ENCODE measurements around the gene JMJD8. TPM values are rescaled to one million over a fixed set of nuclear protein-coding genes. Genes with fewer than 3 reads are reported as not detected.
A peak's percentile ranks its signal among the peaks of the same experiment; 100 is the strongest.

Gene JMJD8
- total RNA-seq, 2 donors from 2014 or later, result 11.0 to 24.7 TPM

DNA sequence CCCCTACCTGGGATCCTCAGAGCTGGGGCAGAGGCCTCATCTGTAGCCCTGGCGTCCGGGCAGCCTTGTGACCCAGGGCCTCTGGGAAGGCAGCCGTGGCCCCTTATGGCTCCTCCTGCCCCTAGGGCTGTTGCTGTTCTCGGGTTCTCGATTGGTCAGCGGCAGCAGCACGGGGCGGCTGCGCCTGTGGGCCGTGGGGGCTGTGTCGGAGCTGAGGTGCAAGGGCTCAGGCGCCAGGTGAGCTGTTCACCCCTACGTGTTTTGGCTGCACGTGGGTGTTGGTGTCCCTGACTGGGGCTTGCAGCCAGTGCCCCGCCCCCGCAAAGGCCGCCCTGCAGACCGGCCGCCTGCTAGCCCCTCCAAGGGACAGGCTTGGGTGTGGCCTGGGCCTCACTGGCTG lies 22.0 kb downstream of the JMJD8 start:
- Mint-ChIP-seq H3K9me3 (no peaks in the 10 kb centered on the region), H3K36me3 (no peaks in the 10 kb centered on the region), H3K27ac (no peak overlapping the region)
- DNase-seq (ENCODE audit: low spot score in 2 of 2) (no peak), ATAC-seq (no peak)

DNA sequence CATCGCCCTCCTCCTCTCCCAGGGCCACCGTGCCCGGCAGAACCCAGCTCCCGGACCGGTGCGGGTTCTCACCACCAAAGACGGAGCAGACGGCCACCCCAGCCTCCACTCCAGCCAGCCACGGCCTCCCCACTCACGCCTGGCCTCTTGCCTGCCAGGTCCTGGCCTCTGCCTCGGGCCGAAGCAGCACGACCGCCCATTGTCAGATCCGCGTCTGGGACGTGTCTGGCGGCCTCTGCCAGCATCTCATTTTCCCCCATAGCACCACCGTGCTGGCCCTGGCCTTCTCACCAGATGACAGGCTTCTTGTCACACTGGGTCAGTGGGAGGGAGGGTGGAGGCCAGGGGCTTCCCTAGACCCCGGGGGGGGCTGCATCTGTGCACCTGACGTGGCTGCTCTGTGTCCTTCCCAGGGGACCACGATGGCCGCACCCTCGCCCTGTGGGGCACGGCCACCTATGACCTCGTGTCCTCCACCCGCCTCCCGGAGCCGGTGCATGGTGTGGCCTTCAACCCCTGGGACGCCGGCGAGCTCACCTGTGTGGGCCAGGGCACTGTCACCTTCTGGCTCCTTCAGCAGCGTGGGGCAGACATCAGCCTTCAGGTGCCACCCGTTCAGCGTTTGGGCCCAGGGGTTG lies 22.8 kb downstream of the JMJD8 start:
- ATAC-seq, result peak; percentile 4 to 7
- Mint-ChIP-seq H3K36me3 (no peaks in the 10 kb centered on the region), H3K27ac (no peak overlapping the region)

DNA sequence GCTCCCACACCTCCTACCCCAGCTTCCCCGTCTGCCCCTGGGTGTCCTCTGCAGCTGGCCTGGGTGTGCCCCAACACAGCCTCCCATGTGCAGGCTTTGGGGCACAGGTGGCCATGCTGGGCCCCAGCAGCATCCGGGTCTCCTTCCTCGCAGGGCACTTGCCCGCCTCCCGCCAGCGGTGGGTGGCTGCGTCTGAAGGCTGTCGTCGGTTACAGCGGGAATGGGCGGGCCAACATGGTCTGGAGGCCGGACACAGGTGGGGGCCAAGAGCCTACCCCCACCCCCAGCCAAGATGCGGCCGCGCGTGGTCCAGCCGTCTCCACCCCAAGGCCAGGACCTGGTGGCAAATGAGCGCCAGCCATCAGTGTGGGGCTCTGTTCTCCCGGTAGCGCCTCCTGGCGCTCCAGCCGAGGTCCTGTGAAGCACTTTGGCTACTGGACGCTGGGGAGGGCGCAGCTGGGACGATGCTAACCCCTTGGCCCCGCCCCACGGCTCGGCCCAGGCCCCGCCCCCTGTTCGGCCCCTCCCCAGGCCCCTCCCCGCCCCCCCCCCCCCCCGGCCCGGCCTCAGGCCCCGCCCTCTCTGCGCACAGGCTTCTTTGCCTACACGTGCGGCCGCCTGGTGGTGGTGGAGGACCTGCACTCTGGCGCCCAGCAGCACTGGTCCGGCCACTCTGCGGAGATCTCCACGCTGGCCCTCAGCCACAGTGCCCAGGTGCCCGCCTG lies 23.5 kb downstream of the JMJD8 start:
- Mint-ChIP-seq H3K9me3 (no peaks in the 10 kb centered on the region), H3K27ac (no peak overlapping the region)

More for the DNA sequence above, 22.8 kb downstream of the JMJD8 start:
- H3K9me3 Mint-ChIP-seq, result no peaks in the 10 kb centered on the region
- no peak for DNase-seq (ENCODE audit: low spot score in 2 of 2)

DNA sequence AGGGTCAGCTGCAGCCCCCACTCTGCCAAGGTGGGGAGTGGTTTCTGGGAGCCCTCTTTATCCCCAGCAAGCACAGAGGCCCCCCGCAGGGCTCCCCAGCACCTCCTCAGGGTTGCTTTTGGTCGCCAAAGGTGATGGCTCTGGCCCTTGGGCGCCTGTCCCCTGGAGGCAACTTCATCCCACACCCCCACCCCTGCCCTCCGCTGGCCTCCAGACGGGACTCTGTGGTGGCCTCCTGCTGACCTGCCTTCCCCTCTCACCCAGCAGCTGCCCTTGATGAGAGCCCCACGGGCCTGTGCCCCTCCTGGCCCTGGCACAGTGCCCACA lies 24.0 kb downstream of the JMJD8 start:
- ATAC-seq (peak in 1 of 2 donors; percentile 6), DNase-seq (ENCODE audit: low spot score in 2 of 2) (no peak)
- H3K36me3 Mint-ChIP-seq, result no peaks in the 10 kb centered on the region
- H3K27ac Mint-ChIP-seq, result no peak overlapping the region
- H3K9me3 Mint-ChIP-seq, result no peaks in the 10 kb centered on the region

More for the DNA sequence above, 23.5 kb downstream of the JMJD8 start:
- ATAC-seq (peak; percentile 75 to 76), DNase-seq (ENCODE audit: low spot score in 2 of 2) (peak in 1 of 2 donors; percentile 71)
- no peaks in the 10 kb centered on the region for H3K36me3 Mint-ChIP-seq

GRCh38 chr16:659618-660017 lies 24.5 kb downstream of the JMJD8 start:
- DNase-seq (ENCODE audit: low spot score in 2 of 2), result no peak
- H3K27ac Mint-ChIP-seq, result no peak overlapping the region
- peak in 1 of 2 donors; percentile 7 for ATAC-seq
- H3K9me3 Mint-ChIP-seq, result no peaks in the 10 kb centered on the region
- no peaks in the 10 kb centered on the region for H3K36me3 Mint-ChIP-seq

DNA sequence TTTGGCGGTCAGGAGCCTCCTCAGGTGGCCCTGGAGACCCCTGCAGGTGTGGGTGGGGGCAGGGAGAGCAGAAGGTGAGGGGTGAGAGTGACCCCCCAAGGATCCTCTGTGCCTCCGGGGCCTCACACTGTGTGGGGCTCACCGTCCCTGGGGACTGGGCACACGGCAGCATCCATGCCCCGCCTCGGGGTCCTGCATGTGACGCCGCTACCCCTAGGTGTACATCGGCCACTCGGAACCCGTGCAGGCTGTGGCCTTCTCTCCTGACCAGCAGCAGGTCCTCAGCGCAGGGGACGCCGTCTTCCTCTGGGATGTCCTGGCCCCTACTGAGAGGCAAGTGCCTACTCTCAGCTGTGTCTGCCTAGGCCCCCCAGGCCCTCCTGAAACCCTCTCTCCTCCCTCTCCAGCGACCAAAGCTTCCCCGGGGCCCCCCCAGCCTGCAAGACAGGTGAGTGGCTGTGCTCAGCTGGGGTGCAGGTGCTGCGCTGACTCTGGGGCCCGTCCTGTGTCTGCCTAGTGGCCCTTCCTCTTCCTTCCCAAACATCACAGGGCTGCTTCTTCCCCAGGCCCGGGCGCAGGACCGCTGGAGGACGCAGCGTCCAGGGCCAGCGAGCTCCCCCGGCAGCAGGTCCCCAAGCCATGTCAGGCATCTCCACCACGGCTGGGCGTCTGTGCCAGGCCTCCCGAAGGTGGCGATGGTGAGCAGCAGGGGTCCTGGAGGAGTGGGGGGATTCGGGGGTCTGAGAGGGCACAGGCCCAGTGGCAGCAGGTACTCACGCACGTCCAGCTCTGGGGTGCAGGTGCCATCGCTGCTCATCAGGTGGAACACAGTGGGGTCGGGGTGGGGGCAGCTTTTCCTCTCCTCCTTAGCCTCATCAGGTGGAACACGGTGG lies 25.2 kb downstream of the JMJD8 start:
- no peaks in the 10 kb centered on the region for H3K36me3 Mint-ChIP-seq
- no peak overlapping the region for H3K27ac Mint-ChIP-seq
- no peak for ATAC-seq
- DNase-seq (ENCODE audit: low spot score in 2 of 2), result no peak
- H3K9me3 Mint-ChIP-seq, result no peaks in the 10 kb centered on the region

DNA sequence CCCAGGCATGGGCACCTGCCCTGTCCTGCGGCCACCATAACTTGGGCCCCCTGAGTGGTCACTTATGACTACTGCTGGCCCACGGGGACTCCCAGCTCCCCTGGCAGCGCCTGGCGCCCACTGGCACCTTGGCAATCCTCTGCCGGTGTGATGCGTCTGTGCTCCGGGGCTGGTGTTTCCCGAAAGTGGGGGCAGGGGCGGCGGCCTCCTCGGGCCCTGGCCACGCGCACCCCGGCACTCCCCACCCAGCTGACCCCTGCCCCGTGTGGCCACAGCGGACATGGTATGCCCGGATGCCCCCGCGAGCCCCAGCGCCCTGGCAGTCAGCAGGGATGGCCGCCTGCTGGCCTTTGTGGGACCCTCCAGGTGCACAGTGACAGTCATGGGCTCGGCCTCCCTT lies 26.6 kb downstream of the JMJD8 start:
- Mint-ChIP-seq H3K36me3 (no peaks in the 10 kb centered on the region), H3K27ac (no peak overlapping the region), H3K9me3 (no peaks in the 10 kb centered on the region)
- DNase-seq (ENCODE audit: low spot score in 2 of 2), result no peak
- ATAC-seq, result no peak

- peak overlapping the region in 1 of 2 donors; percentile 74 for H3K27ac Mint-ChIP-seq
- ATAC-seq, result no peak
- H3K9me3 Mint-ChIP-seq, result no peaks in the 10 kb centered on the region
- H3K36me3 Mint-ChIP-seq, result no peaks in the 10 kb centered on the region
- DNase-seq (ENCODE audit: low spot score in 2 of 2), result no peak
Measured at GRCh38 chr16:654034-654433, 30.1 kb downstream of the JMJD8 start.

DNA sequence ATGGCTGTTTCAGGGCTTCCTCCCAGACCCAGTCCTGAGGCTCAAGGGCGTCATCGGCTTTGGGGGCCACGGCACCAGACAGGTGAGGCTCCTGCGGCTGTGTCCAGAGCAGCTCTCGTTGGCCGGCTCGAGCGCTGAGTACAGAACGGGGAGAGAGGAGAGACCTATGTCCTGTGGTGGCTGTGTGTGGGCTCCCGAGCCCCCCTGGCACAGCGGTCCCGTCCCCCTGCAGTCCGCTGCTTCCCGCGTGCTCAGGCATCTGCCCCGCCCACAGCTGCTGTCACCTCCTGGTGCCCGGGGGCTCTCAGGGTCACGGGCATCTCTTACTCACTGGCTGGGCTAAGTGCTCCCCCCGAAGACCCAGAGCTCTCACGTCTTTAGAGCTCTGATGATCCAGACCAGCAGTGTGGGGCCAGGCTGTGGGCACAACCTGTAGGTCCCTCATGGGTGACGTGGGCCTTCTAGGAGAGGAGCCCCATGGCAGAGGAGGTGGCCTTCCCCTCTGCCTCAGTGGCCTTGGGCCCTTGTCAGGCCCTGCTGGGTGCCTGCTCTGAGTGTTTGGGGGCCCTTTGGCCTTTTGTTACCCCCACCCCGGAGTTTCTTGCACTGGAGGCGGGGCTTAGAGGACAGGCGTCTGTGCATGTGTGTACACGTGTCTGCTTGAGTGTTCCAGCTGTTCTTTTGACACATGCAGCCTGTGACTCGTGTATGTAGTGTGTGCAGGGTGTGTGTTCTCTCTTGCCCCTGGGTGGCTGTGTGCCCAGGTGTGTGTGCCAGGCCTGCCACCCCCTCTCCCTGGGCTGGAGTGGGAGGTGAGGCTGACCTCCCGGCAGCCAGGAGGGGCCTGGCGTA lies 31.5 kb downstream of the JMJD8 start:
- DNase-seq (ENCODE audit: low spot score in 2 of 2) (no peak), ATAC-seq (no peak)
- no peak overlapping the region for H3K27ac Mint-ChIP-seq

DNA sequence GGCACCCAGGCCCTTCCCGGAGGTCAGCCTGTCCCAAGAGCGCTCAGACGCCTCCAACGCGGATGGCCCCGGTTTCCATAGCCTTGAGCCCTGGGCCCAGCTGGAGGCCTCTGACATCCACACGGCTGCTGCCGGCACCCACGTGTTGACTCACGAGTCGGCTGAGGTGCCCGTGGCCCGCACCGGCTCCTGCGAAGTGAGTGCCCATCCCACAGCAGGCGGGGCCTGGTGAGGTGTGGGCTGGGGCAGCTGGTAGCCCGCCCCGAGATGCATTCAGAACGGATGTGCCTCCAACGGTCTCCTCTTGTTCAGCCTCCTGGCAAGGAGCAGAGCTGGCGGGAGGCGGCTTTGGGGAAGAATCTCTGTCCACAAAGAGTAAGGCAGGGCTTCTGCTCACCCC lies 32.3 kb downstream of the JMJD8 start:
- H3K9me3 Mint-ChIP-seq, result no peaks in the 10 kb centered on the region
- no peak for ATAC-seq
- H3K36me3 Mint-ChIP-seq, result no peaks in the 10 kb centered on the region
- H3K27ac Mint-ChIP-seq, result no peak overlapping the region
- no peak for DNase-seq (ENCODE audit: low spot score in 2 of 2)

More for the DNA sequence above, 31.5 kb downstream of the JMJD8 start:
- no peaks in the 10 kb centered on the region for H3K9me3 Mint-ChIP-seq
- H3K36me3 Mint-ChIP-seq, result no peaks in the 10 kb centered on the region

GRCh38 chr16:649631-650030 lies 34.5 kb downstream of the JMJD8 start:
- Mint-ChIP-seq H3K9me3 (no peaks in the 10 kb centered on the region), H3K36me3 (no peaks in the 10 kb centered on the region), H3K27ac (peak overlapping the region in 1 of 2 donors; percentile 77)
- DNase-seq (ENCODE audit: low spot score in 2 of 2) (peak in 1 of 2 donors; percentile 26), ATAC-seq (peak; percentile 13 to 31)

DNA sequence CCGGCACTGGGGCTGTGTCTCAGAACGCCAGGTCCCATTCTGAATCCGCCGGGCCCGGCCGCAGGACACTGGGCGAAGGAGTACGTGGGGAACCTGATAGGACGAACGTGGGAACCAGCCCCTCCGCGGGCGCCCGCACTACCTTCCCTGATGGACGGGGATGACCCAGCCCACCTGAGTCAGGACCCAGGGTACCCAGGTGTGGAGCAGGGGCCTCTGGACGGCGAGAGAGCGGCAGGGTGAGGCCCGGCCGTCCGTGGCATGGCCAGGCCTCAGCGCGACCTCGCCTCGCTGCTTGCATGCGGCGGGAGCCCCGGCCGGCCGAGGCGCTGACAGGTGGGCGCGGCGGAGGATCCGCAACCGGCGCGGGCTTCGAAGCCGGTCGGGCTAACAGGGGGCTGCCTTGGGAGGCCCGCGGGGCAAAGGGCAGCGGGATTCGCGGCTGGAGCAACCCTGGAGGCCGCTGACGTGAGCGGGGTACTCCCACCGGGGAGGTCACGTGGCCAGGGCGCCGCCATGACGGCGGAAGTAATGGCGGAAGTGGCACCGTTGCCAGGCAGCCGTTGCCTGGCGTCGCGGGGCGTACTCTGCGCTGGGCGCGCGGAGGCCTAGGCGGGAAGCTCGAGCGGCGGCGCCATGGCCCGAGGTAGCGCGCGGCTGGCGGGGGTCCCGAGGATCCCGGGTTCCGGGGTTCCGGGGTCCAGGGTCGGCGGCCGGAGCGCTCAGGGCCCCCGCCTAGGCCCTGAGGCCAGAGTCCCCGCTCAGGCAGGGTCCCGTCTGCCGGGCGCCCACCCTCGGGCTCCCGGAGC lies 35.1 kb downstream of the JMJD8 start, which contains the start of gene WDR90:
WDR90 (plus strand) TSS at position 585 of the 809 bp plus-strand sequence; CDS start at position 637, 52 bp downstream.
- Mint-ChIP-seq H3K36me3 (no peaks in the 10 kb centered on the region), H3K27ac (peak within 1 kb of the TSS; percentile 50 to 77), H3K9me3 (no peaks in the 10 kb centered on the region)
- peak; percentile 91 to 93 for DNase-seq (ENCODE audit: low spot score in 2 of 2)
- peak; percentile 95 to 97 for ATAC-seq

- peak in 1 of 2 donors; percentile 41 for ATAC-seq
- Mint-ChIP-seq H3K9me3 (no peaks in the 10 kb centered on the region), H3K27ac (peak overlapping the region; percentile 50 to 74), H3K36me3 (no peaks in the 10 kb centered on the region)
- peak in 1 of 2 donors; percentile 67 for DNase-seq (ENCODE audit: low spot score in 2 of 2)
Measured at GRCh38 chr16:648071-648780, 35.9 kb downstream of the JMJD8 start.

DNA sequence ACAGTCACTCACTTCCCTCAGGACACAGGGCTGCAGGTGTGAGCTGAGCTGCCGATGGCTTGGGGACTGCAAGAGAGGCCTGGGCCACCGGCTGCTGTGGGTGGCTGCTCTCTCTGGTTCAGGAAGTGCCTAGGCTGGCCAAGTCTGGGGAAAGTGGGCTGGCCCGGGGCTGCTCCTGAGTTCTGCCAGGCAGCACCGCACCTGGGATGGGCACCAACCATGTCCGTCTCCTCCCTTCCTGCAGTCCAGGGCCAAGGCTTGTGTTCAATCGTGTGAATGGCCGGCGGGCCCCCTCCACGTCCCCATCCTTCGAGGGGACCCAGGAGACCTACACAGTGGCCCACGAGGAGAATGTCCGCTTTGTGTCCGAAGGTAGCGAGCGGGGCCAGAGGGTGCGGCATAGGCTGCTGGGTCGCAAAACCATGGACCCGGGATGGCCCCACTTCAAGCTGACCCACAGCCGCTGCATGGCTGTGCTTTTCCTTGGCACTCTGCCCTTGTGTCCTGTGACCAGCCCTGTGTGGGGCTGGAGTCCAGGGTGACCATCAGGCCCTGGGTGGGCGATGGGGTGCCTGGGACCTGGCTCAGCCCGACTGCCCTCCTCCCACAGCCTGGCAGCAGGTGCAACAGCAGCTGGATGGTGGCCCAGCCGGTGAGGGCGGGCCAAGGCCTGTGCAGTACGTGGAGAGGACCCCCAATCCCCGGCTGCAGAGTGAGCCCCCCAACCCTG lies 36.8 kb downstream of the JMJD8 start:
- Mint-ChIP-seq H3K27ac (no peak overlapping the region), H3K36me3 (no peaks in the 10 kb centered on the region), H3K9me3 (no peaks in the 10 kb centered on the region)
- ATAC-seq (no peak), DNase-seq (ENCODE audit: low spot score in 2 of 2) (no peak)
